HL-60/S4 treated with phorbol 12-myristate 13-acetate at 8.2 ng/mL for 4 days and 3 days (cell line): ENCODE results near the gene TRPC4AP.

Experiments
- in situ Hi-C: fragments of 300-500 bp; cut with MboI; formaldehyde crosslinking; loops from 2 replicates; pipeline ENCODE4 v1.15.0; 2022; ENCODE audit warnings: low sequenced_read_pairs

Gene TRPC4AP

DNA sequence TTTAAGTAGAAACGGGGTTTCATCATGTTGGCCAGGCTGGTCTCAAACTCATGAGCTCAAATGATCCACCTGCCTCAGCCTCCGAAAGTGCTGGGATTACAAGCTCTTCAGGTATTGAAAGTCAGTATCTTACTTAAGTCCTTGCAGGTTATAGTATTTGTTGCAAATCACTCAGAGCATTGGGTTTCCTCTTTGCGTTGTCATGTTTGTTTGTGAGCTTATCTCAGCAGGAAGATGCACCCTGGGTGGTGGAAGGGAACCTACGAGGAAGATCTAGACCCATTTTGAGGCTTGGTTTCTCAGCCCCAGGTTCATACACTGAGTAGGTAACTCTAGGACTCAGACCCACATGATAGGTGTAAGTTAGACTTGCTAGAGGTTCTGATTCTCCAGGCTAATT, 118.4 kb downstream of the TRPC4AP start:
- in situ Hi-C loops = no loop called here

DNA sequence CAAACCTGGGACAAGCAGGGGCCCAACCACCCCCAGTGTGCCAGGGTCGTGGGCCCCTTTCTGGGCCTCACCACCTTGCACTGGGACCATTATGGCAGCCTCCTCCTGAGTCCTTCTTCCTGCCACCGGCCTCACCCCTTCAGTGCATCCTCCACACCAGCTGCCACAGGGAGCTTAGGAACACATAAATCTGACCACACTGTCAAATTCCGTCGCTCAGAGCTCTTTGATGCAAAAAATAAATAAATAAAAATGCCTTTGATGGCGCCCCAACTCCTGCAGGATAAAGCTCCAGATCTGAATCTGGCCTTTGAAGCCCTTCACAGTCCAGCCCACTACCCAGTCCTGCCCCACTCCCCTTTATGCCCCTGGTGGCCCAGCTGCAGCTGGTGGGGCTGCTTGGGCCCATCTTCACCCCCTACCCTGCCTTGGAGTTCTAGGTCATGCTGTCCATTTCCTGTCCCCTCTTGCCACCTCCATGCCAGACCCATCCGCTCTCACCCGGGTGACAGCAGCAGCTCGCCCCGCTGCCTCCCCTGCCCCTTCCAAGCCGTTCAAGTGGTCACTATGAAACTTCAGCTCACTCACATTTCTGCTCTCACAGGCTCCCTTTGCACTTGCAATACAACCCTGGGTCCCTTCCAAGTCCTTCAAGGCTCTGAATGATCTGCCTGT, 120.9 kb downstream of the TRPC4AP start:
- in situ Hi-C loops = no loop called here

DNA sequence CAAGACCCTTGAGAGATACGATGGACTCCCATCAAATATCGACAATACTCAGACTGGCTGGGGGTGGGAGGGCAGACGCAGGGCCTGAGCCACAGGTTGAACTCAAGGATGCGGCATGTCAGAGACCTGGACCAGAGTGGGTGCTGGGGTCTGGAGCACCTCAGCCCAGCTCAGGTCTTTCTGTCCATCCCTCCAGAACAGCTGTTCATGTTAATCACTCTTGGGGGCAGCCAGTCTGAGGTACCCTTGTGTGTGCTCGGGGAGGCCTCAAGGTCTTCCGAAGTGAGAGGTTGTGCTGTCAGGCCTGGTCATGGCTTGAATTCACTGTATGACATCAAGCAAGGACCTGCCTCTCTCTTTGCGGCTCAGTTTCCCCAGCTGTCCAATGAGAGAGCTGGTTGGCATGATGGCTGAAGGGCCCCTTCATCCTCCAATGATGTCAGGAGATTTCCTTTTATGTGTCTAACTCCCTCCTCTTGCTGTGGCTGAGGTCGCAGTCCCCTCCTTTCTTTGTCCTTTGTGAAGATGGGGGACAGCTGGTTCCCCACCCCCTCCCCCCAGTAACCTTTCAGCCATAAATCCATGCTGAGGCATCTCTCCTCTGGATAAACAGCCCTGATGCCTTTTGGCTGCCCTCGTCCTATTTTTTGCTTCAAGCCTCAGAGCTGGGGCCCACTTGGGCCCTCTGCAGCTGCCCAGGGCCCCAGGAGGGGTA, 121.6 kb downstream of the TRPC4AP start:
- in situ Hi-C loops = no loop called here

DNA sequence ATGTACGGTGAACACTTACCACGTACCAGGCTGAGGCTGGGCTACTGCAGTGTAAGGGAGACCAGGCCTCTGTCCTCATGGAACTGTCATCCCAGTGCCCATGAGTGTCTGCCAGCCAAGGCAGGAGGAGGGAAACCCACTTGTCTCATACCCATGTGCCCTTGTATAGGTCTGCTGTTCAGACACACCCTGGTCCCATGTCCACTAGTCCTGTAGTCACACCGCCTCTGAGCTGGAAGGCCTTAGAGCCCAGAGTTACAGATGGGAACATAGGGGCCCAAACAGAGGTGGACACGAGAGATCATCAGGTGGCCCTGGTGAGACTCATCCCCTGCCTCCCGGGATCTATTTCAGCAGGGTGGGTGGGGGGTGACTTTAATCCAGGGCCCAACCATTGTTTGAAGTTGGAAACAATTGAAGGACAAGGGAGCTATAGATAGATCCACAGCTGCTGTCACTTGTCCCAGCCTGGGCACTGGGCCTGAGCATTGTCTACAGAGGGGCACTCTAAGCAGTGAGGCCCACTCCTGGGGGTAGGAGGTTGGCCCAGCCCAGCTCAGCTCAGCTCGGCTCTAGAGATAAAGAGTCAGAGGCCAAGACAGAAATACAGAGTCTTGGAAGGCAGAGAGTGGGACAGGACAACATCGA, 122.3 kb downstream of the TRPC4AP start:
- in situ Hi-C loops = no loop called here

DNA sequence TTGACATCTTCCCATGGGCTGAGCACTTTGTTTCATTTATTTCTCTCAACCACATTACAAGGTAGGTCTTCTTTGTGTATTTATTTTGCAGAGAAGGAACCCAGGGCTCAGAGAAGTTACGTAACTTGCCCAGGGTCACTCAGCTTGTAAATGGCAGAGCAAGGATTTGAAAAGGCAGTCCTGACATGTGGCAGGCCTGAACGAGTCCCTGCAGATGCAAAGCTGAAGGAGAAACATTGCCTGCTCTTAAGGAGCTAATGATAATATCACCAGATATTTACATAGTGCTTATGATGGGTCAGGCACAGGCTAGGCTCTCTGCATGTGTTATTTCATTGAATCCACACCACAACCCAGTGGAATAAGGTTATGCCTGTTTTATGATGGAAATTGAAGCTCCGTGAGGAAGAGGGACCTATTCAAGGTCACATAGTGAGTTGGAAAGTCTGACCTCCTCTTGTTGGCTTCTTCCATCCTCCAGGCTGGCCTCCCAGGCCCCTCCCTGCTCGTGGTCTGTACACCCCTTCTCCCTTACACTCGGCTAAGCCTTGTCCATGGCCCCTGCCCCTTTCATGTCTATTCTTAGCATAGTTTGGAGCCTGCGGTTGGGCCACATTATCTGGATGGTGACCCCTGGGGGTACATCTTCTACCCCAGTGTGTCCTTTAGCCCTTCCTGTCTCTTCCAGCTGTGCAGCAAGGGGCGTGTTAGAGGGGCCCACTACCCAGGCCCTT, 124.4 kb downstream of the TRPC4AP start:
- in situ Hi-C loops = no loop called here

DNA sequence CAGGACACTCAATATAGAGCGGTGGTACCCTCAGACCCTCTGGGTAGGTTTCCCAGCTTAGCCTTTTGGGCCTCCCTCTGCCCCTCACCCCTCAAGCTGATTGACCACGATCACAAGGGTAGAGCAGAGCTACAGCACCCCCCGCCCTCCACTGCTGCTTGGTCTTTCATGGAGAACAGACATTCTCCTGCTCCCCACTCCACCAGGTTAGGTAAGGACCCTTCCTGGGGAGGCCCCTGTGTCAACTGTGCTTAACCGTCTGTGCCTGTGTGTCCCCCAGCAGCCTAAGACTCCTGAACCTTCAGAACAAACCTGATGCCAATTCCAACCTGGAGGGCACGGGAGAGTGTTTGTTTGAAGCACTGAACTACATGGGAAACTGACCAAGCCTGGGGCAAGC, 125.2 kb downstream of the TRPC4AP start:
- in situ Hi-C loops = no loop called here

DNA sequence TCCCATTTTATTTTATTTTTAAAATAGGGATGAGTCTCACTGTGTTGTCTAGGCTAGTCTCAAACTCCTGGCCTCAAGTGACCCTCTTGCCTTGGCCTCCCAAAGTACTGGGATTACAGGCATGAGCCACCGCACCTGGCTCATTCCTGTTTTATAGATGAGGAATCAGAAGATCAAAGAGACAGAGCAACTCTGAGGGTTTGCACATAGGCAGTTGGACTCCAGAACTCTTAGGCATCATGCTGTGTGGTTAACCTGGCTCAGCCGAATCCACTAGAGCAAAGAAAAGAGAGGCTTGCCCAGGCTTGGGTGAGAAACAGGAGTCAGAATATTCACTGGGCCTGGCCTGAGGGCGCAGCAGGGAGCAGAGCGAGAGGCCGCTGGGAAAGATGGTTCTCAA, 127.6 kb downstream of the TRPC4AP start:
- in situ Hi-C loops = no loop called here

DNA sequence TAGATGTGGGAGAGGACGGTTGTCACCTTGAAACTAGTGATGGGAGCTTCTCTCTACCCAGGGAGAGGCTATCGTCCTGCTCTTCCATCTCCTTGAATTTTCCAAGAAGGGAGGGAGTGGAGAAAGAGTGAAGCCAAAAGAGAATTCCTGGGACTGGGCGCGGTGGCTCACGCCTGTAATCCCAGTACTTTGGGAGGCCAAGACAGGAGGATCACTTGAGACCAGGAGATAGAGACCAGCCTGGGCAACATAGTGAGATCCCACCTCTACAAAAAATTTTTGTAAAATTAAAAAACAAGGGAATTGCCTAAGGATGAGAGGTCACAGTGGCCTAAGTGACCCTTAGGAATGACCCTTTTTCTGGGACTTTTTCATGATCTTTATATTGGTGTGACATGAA, 128.1 kb downstream of the TRPC4AP start:
- in situ Hi-C loops = no loop called here

DNA sequence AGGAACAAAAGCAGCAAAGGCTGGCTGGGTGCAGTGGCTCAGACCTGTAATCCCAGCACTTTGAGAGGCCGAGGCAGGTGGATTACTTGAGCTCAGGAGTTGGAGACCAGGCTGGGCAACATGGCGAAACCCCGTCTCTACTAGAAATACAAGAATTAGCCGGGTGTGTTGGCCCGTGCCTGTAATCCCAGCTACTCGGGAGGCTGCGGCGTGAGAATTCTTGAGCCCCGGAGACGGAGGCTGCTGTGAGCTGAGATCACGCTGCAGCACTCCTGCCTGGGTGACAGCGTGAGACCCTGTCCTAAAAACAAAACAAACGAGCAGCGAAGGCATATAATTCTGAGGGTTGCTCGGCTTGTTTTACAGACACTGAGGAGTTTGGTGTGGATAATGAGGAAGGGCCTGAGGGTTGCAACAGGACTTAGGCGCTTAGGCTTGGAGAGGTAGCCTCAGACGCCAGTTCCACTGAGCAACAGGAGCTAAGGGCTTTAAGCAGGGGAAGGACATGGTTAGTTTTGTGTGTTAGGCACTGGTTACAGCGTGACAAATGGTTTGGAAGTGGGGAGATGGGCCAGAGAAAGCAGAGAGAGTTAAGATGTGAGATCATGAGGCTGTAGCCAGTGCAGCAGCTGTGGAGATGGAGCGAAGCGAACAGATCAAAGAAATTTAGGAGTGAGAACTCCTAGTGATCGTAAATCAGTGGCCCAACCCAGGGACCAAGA, 135.7 kb downstream of the TRPC4AP start:
- in situ Hi-C loops = no loop called here

DNA sequence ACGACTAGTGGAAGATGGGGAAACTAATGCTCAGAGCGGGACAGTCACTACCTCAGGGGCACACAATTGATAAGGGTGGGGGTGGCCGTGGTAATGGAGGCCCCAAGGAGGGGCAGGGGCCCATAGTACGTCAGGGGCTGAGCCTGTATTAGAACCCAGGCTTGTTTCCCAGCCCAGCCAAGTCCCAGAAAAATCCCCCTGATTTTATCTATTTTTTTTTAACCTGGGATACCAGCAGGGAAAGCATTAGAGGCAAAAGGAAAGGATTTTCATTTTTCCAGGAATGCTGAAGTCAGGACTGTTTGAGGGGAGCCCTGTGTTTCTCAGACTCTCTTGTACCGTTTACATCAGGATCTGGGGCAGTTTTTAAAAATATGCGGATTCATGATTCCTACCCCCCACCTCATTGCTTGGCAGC, 136.6 kb downstream of the TRPC4AP start:
- in situ Hi-C loops = no loop called here

DNA sequence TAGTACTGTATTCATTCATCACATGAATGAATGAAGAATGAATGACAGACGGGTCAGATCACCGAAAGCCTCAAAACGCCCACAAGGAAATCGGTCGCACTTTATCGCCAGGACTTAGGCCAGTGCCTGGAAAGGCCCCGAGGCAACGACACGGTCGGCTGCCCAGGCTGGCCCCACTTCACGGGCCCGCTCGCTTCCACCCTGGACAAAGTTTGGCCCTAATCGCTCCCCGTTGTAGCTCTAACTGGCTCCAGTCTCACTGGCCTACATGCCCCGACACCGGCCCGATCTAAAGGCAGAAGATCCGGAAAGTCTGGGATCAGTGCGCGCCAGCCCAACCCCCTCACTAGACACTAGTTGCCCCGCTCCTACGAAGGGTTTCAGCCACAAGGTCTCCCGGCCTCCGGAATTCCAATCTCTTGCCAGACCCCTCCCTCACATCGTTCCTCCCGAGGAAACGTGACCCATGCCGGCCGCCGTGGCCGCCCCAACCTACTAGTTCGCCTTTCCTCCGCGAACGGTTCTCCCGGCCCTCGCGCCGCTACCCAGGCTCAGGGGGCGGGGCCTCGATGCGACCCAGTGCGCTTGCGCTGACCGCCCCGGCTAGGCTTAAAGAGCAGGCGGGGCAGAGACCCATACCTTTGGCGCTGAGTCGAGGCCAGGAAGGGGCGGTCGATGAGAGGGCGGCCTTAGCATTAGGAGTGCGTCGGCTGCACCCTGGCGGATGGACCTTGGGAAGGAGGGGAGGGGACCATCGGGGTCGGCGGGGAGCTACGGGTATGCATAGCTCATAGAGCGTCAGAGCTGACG, 137.2 kb downstream of the TRPC4AP start, which contains the start of the genes GSS and MYH7B:
Gene GSS, minus strand, starts transcription at position 576 of the 810 bp plus-strand sequence. CDS start 3,954 bp downstream, outside the sequence.
Gene MYH7B, plus strand, starts transcription at position 638 of the 810 bp plus-strand sequence. CDS start 22,138 bp downstream, outside the sequence.
- in situ Hi-C loops = no loop called here

DNA sequence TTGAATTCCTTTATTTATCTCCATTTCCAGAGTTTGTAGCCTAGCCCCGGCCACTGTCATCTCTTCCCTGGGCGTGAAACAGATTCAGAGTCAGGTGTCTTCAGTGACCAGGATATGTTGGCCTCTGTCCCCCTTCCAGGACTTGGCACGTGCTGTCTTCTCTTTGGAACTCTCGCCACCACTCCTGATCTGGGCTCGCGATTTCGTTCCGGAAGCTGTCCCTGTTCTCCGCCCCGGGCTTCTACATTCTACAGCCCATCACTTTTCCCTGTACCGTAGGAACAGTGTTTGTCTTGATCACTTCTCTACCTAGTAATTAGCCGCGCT, 137.7 kb downstream of the TRPC4AP start:
- in situ Hi-C loops = no loop called here

DNA sequence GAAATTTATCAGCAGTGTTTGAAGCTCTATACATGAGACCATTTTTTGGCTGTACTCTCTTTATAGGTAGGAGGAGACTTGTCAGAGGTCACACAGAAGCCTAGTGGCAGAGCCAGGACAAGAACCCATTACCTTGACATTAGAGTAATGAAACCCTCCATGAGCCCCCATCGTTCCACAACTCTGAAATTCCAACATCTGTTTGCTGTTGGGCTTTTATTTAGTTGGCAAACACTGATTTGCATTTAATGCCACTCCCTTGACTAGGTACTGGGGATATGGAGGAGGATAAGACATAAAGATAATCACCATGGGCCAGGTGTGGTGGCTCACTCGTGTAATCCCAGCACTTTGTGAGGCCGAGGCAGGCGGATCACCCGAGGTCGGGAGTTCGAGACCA, 138.6 kb downstream of the TRPC4AP start:
- in situ Hi-C loops = no loop called here

DNA sequence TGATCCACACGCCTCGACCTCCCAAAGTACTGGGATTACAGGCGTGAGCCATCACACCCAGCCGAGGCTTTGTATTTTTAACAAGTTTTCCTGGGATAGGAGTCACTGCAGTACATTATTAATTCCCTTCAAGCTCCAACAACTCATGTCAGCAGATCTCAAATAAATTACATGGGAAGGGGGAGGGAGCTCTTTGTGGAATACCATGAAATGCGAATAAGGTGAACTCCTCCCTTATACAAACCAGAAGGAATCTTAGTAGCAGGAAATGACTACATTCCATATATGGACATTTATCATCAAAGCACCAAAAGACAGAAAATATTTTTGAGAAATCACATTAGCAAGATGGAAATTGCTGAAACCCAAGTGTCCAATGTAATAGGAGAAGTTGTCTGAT, 139.9 kb downstream of the TRPC4AP start:
- in situ Hi-C loops = no loop called here
